IPS-NIHi11 (cell line): ENCODE results near the gene DMC1.

Experiments used
- DNase-seq: peaks from one replicate; pipeline ENCODE4 v3.0.0; 2012; ENCODE audit warnings: mixed read lengths, low spot score

Gene DMC1

GRCh38 chr22:38567531-38568285 is 2.3 kb downstream of the DMC1 start:
- no peak for DNase-seq

GRCh38 chr22:38566726-38567504 is 3.1 kb downstream of the DMC1 start:
- no peak for DNase-seq

- no peak for DNase-seq
These were observed 4.5 kb downstream of the DMC1 start for GRCh38 chr22:38565441-38565840.

GRCh38 chr22:38564669-38565068 is 5.3 kb downstream of the DMC1 start:
- DNase-seq: no peak

- no peak for DNase-seq
These were observed 15.7 kb downstream of the DMC1 start for GRCh38 chr22:38554281-38554680.

- no peak for DNase-seq
These were observed 20.7 kb downstream of the DMC1 start for GRCh38 chr22:38549101-38549894.

- no peak for DNase-seq
These were observed 29.3 kb downstream of the DMC1 start for GRCh38 chr22:38540701-38541100.

GRCh38 chr22:38531251-38531938 is 38.6 kb downstream of the DMC1 start:
- no peak for DNase-seq

- no peak for DNase-seq
These were observed 45.6 kb downstream of the DMC1 start for GRCh38 chr22:38524429-38524828.

- no peak for DNase-seq
These were observed 46.5 kb downstream of the DMC1 start for GRCh38 chr22:38523479-38523878.

GRCh38 chr22:38523029-38523428 is 47.0 kb downstream of the DMC1 start:
- DNase-seq: no peak

GRCh38 chr22:38519453-38520250 is 50.3 kb downstream of the DMC1 start:
- no peak for DNase-seq

- DNase-seq: no peak
These were observed 51.4 kb downstream of the DMC1 start for GRCh38 chr22:38518620-38519019.

- DNase-seq: peak; percentile 57
These were observed 56.9 kb downstream of the DMC1 start for GRCh38 chr22:38513063-38513462.

GRCh38 chr22:38510416-38510970 is 59.5 kb downstream of the DMC1 start:
- DNase-seq: no peak

GRCh38 chr22:38506118-38506962 is 63.6 kb downstream of the DMC1 start, which contains the start of gene DDX17:
TSS of gene DDX17 (minus strand) at chr22:38506311.
- DNase-seq: peak; percentile 93

GRCh38 chr22:38505541-38506117 is 64.4 kb downstream of the DMC1 start:
- DNase-seq: peak; percentile 83

GRCh38 chr22:38504731-38505540 is 65.0 kb downstream of the DMC1 start:
- no peak for DNase-seq

GRCh38 chr22:38503021-38503420 is 67.0 kb downstream of the DMC1 start:
- DNase-seq: no peak
